ENCODE results near the gene NBPF20. TPM values are rescaled to one million over a fixed set of nuclear protein-coding genes. Genes with fewer than 3 reads are reported as not detected.

The NBPF20 gene
- total RNA-seq (2022; extraction: Qiagen RNA extraction; ENCODE audit: low read depth) = 3.6 to 4.2 TPM (median 3.9 TPM) in 5 replicates

GRCh38 chr1:145425436-145426029 lies at the start of gene NBPF20:
Gene NBPF20, minus strand, starts transcription at chr1:145425603. Its CDS starts 20,331 bp downstream, at chr1:145405272.

Other genes with a start within 250 kb of the NBPF20 start
- not detected in 5 replicates for gene PPIAL4D, start 183.4 kb downstream of the NBPF20 start, total RNA-seq (2022; extraction: Qiagen RNA extraction; ENCODE audit: low read depth)
- gene GPR89A, start 182.4 kb upstream of the NBPF20 start, total RNA-seq (2022; extraction: Qiagen RNA extraction; ENCODE audit: low read depth) = 14.1 to 16.6 TPM (median 14.3 TPM) in 5 replicates